Fibroblast of mammary gland (primary cell): ENCODE data around the gene PLK1.
"Not testable (repeated sequence)": the region's sequence is repeated elsewhere in the genome, so short reads cannot be mapped to it uniquely, and the experiment has no call there.

Experiments used
- DNase-seq: peaks from one replicate; pipeline ENCODE4 v3.0.0-alpha.2; 2010; ENCODE audit warnings: low read depth
- H3K4me3 ChIP-seq: 2 replicates; pipeline ENCODE4 v1.5.1; 2011; ENCODE audit warnings: low read depth, mild to moderate bottlenecking, low read length, moderate library complexity; ENCODE audit not compliant: control insufficient read depth
- TF ChIP-seq, protein P1 (sequence below): conservative IDR thresholded peaks from 2 replicates; pipeline ENCODE4 v1.5.1; 2011; ENCODE audit warnings: low read depth, low read length, inconsistent platforms; ENCODE audit not compliant: control insufficient read depth, insufficient read depth

The PLK1 gene

DNA sequence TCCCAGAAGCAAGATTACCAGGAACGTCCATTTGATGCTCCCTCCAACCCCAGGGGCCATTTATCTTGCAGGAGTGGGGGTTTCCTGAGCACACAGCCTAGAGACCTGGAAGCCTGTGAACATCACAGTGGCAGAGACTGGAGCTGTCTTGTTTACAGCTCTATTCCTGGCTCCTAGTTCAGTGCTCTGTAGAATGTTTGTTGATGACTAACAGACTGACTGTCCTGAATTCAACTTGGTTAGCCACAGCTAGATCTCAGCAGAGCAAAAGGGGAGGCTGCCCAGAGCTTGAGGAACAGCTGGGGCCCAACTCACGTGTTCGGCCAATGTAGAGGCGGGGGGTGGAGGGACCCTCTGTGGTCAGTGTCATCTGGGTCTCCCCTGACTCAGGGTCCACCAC lies 27.8 kb downstream of the PLK1 start:
- no peak overlapping the region for H3K4me3 ChIP-seq

DNA sequence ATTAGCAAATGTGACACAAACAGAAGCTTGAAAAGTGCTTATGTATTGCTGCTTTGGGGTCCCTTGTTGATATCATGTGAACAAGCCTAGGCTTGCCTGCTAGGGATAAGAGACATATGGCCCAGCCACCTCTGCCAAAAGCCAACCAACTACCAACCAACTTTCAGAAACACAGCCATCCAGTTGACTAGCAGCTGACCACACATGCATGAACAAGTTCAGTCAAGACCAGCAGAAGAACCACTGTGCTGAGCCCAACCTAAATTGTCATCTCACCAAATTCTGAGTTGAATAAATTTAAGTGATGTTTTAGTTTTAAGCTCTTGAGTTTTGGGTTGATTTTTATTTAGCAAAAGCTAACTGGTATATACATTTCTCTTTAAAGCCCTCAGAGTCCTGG lies 30.8 kb downstream of the PLK1 start:
- TF ChIP-seq, protein P1, sequence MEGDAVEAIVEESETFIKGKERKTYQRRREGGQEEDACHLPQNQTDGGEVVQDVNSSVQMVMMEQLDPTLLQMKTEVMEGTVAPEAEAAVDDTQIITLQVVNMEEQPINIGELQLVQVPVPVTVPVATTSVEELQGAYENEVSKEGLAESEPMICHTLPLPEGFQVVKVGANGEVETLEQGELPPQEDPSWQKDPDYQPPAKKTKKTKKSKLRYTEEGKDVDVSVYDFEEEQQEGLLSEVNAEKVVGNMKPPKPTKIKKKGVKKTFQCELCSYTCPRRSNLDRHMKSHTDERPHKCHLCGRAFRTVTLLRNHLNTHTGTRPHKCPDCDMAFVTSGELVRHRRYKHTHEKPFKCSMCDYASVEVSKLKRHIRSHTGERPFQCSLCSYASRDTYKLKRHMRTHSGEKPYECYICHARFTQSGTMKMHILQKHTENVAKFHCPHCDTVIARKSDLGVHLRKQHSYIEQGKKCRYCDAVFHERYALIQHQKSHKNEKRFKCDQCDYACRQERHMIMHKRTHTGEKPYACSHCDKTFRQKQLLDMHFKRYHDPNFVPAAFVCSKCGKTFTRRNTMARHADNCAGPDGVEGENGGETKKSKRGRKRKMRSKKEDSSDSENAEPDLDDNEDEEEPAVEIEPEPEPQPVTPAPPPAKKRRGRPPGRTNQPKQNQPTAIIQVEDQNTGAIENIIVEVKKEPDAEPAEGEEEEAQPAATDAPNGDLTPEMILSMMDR = no peak

More for the DNA sequence above, 27.8 kb downstream of the PLK1 start:
- TF ChIP-seq, protein P1 = no peak
- DNase-seq = no peak

DNA sequence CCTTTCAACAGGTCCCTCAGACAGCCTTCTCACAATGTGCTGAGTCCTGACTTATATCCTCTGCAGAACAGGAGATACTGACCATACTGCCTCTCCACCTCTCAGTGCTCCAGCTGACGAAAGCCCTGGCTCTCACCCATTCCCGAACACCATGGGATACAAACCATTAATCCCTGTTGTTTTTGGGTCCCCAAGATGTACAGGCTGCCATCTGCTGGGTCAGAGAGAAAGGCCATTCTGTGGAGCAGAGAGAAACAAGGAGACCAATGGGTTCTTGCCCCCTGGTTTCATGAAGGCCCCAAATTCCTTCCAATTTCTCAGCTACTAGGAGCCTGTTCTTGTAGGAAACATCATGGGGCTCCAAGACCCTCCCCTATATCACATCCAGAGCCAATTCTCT lies 31.3 kb downstream of the PLK1 start:
- no peak for DNase-seq
- TF ChIP-seq, protein P1 = no peak
- no peak overlapping the region for H3K4me3 ChIP-seq

More for the DNA sequence above, 30.8 kb downstream of the PLK1 start:
- DNase-seq = no peak
- H3K4me3 ChIP-seq = no peak overlapping the region

DNA sequence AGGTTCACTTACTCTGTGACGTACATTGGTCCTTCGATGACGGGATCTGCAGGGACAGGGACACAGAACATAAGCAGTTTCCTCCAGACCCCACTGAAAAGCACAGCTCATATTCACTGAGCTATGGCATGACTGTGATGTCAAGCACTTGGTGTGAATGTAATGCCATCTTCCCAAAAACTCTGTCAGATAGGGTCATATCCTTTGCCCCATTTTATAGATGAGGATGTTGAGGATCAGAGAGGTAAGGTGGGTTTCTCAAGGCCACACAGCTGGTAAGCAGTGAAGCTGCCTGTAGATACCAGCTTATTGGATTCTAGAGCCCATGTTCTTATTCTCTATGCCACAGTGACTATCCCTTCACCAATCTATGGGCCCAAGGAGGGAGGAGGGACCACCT lies 31.8 kb downstream of the PLK1 start:
- TF ChIP-seq, protein P1 = no peak
- no peak for DNase-seq
- no peak overlapping the region for H3K4me3 ChIP-seq

DNA sequence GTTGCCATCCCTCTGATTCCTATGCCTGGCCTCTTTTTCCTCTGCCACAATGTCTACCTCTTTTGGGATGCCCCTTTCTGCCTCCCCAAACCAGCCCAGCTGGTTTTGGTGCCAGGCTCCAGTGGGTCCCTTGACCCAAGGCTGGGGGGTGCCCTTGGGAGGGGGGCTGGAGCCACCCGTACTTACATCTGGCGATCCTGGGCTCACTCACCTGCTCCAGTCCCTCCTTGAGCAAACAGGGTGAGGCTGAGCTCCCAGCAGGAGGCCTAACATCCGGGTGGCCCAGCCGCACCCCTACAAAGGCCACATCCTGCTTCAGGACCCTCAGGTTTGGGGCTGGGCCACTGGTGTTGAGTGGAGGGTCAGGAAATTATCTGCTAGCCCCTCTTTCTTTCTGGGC lies 33.1 kb downstream of the PLK1 start:
- H3K4me3 ChIP-seq = no peak overlapping the region
- TF ChIP-seq, protein P1 = no peak
- no peak for DNase-seq

DNA sequence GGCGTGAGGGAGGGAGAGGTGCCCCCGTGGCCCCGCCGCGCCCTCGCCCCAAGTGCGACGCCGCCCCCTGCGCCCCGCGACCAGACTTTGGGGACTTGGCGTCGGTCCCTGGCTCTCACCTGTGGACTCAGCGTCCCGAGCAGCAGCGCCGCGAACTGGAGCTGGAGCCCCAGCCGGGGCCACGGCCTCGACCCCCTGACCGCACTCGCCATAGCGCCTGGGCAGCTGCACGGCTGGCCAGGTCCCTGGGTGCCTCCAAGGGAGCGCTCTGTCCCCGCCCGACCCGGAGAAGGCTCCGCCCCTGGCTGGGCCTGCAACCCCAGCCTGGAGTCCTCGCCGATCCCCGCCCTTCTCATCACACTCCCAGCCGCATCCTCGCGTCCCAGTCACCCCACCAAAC lies 34.3 kb downstream of the PLK1 start, which contains the start of gene ERN2:
Gene ERN2, minus strand, starts transcription at position 247 of the 400 bp plus-strand sequence. Its CDS starts 35 bp downstream, at position 212.
- no peak for DNase-seq
- no peak within 1 kb of the TSS for H3K4me3 ChIP-seq
- TF ChIP-seq, protein P1 = no peak

DNA sequence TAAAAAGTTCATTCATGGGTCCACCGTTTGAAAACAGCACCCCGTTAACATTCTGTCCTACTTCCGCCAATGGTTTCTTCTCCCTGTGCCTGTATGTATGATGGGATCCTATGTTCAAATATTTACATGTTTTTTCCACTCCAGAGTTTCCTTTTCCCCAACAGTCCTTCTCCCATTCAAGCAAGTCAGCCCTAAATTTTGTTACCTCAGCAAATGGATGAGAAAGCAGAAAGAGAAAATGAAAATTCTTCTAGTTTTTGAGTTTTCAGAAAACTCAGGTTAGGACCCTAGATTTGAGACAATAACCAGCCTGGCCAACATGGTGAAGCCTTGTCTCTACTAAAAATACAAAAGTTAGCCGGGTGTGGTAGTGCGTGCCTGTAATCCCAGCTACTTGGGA lies 37.8 kb downstream of the PLK1 start:
- no peak for DNase-seq
- H3K4me3 ChIP-seq = no peak overlapping the region
- TF ChIP-seq, protein P1 = no peak

DNA sequence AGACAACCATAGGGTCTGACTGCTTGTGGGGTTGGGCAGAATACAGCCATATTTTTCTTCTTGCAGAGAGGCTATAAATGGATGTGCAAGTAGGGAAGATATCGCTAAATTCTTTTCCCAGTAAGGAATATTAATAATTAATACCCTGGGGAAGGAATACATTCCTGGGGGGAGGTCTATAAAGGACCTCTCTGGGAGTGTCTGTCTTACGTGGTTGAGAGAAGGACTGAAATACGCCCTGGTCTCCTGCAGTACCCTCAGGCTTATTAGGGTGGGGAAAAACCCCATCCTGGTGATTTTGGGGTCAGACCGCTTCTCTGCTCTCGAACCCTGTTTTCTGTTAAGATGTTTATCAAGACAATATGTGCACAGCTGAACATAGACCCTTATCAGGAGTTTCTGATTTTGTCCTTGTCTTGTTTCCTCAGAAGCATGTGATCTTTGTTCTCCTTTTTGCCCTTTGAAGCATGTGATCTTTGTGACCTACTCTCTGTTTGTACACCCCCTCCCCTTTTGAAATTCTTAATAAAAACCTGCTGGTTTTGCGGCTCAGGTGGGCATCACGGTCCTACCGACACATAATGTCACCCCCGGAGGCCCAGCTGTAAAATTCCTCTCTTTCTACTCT lies 44.0 kb downstream of the PLK1 start:
- DNase-seq, H3K4me3 ChIP-seq: not testable (repeated sequence)
